ENCODE results near the gene SQOR.

Gene SQOR

GRCh38 chr15:45634432-45635190 lies at the start of gene SQOR:
Gene SQOR, plus strand, starts transcription at chr15:45635029. Its CDS starts 23,895 bp downstream, at chr15:45658924.
- peak; percentile 31 to 50 for DNase-seq (ENCODE audit: low read depth in 2 of 2)

DNA sequence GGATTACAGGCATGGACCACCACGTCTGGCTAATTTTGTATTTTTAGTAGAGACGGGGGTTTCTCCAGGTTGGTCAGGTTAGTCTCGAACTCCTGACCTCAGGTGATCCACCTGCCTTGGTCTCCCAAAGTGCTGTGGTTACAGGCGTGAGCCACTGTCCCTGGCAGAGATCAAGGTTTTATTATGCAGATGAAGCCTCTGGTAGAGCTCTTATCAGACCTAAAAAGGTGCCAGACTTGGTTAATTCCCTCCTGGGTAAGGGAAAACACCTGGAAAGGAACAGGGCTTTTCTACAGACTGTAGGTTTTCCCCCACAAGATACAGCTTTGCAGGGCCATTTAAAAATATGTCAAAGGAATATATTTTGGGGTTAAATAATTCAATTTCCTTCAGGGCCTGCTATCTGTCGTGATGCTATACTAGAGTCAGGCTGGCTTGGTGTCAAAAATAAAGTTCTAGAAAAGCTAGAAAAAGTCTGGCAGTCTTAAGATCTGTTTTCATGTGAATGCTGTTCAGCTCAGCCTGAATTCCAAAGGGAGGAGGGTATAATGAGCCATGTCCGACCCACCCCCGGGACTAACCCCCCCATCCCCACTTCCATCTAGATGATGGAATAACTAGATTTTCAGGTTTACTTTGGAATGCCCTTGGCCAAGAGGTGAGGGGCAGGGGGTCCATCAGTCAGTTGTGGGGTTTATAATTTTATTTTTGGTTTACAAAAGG lies 49.6 kb upstream of the SQOR start:
- DNase-seq (ENCODE audit: low read depth in 2 of 2): no peak

GRCh38 chr15:45586125-45586524 lies 48.7 kb upstream of the SQOR start:
- DNase-seq (ENCODE audit: low read depth in 2 of 2): no peak

DNA sequence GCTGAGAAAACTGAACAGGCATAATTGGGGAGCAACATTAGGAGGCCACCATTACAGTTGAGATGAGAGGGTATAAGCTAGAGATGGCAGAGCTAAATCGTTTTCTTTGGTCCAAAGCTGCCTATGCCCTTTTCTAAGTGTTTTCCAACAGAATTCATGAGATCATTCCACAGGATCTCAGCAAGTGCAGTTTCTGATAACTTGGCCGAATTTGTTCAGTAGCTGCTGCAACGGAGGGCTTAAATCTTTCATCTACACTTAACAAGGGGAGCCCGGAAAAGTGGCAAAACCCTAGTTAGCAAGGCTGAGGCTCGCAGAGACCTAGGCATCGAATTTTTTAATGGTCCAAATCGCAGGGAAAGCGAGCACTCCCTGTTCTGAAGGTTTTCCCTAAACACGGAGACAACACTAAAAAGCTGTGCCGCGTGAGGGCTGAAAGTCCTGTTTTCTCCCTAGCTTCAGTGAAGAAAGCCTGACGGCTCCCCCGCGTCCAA lies 48.2 kb upstream of the SQOR start:
- DNase-seq (ENCODE audit: low read depth in 2 of 2): no peak

GRCh38 chr15:45587095-45587862 lies 47.5 kb upstream of the SQOR start, which contains the start of gene BLOC1S6:
Gene BLOC1S6, plus strand, starts transcription at chr15:45587379. Its CDS starts 65 bp downstream, at chr15:45587444.
- DNase-seq (ENCODE audit: low read depth in 2 of 2): peak; percentile 72 to 81

- DNase-seq (ENCODE audit: low read depth in 2 of 2): no peak
Observed at GRCh38 chr15:45587863-45588170, 47.0 kb upstream of the SQOR start.

DNA sequence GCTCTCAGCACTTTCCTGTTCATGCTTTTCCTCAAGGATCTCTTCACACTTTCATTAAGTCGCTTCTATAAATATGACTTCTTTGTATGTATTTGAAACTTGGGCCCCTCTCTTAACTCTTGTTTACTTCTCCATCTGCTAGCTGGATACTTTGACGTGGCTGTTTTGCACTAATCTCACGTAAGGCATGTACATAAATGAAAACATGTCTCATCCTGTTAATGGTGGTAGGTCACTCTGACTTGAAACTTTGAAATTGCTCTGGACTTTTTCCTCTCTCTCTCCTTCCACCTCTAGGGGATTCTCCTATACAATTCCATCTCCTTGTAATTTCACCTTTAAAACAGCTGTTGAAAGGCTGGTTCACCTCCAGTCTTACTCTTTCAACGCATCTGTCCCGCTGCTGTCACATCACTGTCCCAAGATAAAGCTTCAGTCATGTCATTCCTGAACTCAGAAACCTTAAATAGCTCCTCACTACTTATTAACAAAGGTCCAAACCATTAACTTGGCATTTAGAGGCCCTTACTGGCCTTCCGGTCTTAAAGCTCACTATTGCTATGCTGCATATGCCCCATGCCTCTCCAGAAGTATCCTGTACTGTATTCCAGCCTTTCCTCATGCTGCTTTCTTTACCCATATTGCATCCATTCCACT lies 46.5 kb upstream of the SQOR start:
- DNase-seq (ENCODE audit: low read depth in 2 of 2): no peak

GRCh38 chr15:45589256-45589655 lies 45.6 kb upstream of the SQOR start:
- no peak for DNase-seq (ENCODE audit: low read depth in 2 of 2)

DNA sequence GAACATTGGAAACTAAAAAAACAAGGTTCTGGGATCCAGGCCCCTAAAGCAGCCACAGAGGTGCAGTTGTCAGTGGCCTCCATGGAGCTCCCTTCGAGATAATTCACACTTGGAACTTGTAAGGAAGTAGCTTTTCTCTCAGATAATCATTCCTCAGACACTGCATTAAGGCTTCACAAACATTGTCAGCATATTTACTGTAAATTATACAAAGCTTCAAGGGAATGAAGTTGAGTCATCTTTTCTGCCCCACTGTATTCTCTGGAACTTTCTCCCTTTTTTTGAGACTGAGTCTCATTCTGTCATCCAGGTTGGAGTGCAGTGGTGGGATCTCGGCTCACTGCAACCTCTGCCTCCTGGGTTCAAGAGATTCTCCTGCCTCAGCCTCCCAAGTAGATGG lies 40.5 kb upstream of the SQOR start:
- no peak for DNase-seq (ENCODE audit: low read depth in 2 of 2)

- DNase-seq (ENCODE audit: low read depth in 2 of 2): no peak
Observed at GRCh38 chr15:45594835-45595530, 39.8 kb upstream of the SQOR start.

GRCh38 chr15:45603881-45604280 lies 30.9 kb upstream of the SQOR start:
- no peak for DNase-seq (ENCODE audit: low read depth in 2 of 2)

DNA sequence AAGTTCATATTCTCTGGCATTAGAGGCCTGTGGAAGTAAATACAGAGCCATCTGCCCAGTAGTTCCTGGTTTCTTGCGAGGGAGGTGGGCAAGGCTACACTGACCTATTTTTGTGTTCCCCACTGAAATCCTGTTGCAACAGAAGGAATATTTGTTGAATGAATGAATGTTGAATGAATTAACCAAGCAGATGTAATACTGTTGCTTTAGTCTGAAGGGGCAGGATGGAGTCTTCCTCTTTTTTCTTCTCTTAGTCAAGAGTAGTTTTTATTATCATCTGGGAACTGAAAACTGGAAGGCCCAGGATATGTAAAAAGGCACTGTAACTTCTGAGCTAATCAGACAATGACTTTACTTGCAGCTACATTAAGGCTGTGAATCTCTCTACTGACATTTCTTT lies 30.5 kb upstream of the SQOR start:
- no peak for DNase-seq (ENCODE audit: low read depth in 2 of 2)

- DNase-seq (ENCODE audit: low read depth in 2 of 2): no peak
Observed at GRCh38 chr15:45606413-45606812, 28.4 kb upstream of the SQOR start.

DNA sequence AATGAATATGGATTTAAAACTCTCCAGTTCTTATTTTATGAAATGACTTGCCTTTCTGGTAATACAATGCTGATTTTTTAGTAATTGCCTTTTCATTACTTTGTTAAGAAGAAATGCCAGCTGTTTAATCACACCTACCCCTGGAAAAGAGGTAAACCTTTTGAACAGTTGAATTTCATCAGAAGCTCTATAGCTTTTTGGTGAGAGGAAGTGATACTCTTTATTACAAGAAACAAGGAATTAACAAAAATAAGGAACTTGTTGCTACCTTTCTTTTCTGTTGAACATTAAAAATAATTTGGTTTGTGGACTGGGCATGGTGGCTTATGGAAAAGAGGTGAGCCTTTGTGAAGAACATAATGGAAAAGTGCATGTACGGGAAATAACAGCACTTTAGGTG lies 28.0 kb upstream of the SQOR start:
- DNase-seq (ENCODE audit: low read depth in 2 of 2): no peak

- no peak for DNase-seq (ENCODE audit: low read depth in 2 of 2)
Observed at GRCh38 chr15:45611305-45611704, 23.5 kb upstream of the SQOR start.

DNA sequence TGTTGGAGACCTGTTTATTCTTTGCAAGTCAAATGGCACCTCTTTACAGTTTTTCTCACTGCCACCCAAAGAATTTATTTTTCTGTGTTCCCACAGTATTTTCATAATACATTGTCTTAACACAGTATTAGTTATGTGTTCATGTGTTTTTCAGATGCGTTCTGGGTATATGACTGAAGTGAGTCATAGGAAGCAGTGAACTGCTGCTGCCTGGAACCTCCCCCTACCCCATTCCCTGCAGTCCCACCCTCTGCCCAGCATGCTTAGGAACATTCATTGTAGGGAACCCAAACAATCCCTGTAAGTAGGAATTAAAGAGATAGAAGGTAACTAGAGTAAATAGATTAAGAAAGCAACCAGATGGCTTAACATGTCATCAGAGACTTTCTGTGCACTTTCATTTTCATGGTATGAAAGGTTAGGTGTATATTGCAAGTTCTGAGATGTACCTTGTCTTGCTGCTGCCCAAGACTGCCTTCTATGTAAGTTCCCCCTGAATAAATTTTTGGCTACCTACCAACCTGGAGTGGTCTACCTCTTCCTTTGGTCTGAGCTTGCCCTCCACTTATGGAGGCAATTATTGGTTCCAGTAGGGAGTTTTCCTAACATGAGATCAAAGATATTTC lies 21.9 kb upstream of the SQOR start:
- no peak for DNase-seq (ENCODE audit: low read depth in 2 of 2)

- DNase-seq (ENCODE audit: low read depth in 2 of 2): no peak
Observed at GRCh38 chr15:45616901-45617323, 17.9 kb upstream of the SQOR start.

DNA sequence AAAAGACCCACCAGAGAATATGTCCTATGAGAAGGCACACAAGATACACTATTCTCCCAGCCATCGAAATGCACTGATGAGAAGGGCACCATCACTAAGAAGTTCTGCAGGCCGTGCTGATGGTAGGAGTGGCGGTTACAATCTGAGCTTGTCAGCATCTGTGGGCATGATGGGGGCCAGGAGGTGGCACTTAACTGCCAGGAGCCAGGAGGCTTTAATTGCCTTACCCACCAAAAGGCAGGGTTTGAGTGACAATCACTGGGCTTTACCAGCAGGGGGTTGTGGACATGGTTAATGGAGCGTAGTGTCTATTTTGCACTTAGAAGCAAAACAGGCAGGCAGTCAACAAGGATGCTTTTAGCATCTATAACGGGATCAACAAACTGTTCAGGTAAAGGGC lies 16.0 kb upstream of the SQOR start:
- DNase-seq (ENCODE audit: low read depth in 2 of 2): no peak

DNA sequence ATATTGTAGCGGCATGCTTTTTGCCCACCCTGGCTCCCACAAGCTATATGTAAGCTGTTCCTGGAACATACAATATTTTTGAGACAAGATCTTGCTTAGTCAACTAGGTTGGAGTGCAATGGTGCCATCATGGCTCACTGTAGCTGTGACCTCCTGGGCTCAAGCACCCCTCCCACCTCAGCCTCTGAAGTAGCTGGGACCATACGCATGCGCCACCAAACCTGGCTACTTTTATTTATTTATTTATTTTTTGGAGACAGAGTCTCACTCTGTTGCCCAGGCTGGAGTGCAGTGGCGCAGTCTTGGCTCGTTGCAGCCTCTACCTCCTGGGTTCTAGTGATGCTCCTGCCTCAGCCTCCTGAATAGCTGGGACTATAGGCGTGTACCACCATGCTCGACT lies 6.7 kb upstream of the SQOR start:
- DNase-seq (ENCODE audit: low read depth in 2 of 2): no peak

GRCh38 chr15:45630917-45631691 lies 3.7 kb upstream of the SQOR start:
- DNase-seq (ENCODE audit: low read depth in 2 of 2): no peak
